ENCODE results near the gene PYY.
"Not testable (repeated sequence)": the region's sequence is repeated elsewhere in the genome, so short reads cannot be mapped to it uniquely, and the experiment has no call there.

PYY gene
- total RNA-seq, result 0 to 0.23 (median 0) reads per million in 4 donors

- DNase-seq, result no peak
These were observed at the start of gene PYY for GRCh38 chr17:43953746-43954145. TSS of gene PYY (minus strand) at chr17:43953940. CDS start at chr17:43953483, 457 bp downstream.

GRCh38 chr17:44002141-44002848 lies 48.6 kb upstream of the PYY start:
- DNase-seq, result peak in 1 of 5 donors; percentile 52

DNA sequence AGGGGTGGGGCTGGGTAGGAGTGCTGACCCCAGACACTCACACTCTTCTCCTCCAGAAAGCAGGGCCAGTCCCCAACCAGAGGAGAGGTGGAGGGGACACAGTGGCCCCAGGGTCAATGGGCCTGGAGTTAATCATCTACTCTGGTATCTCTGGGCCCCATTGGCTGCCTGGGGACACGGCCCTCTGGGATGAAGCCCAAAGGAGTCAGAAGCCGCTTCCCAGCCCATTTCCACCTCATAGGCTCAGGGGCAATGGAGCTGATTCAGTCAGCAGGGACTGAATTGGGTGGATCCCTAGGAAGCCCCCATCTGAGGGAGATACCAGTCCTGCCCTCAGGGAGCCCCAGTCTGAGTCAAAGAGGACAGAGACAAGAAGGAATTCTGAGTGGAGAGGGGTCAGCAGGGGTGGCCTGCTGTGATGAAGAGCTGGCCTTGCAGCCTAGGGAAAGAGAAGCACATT lies 47.8 kb upstream of the PYY start:
- no peak for DNase-seq

GRCh38 chr17:44000871-44001460 lies 47.2 kb upstream of the PYY start:
- DNase-seq, result no peak

DNA sequence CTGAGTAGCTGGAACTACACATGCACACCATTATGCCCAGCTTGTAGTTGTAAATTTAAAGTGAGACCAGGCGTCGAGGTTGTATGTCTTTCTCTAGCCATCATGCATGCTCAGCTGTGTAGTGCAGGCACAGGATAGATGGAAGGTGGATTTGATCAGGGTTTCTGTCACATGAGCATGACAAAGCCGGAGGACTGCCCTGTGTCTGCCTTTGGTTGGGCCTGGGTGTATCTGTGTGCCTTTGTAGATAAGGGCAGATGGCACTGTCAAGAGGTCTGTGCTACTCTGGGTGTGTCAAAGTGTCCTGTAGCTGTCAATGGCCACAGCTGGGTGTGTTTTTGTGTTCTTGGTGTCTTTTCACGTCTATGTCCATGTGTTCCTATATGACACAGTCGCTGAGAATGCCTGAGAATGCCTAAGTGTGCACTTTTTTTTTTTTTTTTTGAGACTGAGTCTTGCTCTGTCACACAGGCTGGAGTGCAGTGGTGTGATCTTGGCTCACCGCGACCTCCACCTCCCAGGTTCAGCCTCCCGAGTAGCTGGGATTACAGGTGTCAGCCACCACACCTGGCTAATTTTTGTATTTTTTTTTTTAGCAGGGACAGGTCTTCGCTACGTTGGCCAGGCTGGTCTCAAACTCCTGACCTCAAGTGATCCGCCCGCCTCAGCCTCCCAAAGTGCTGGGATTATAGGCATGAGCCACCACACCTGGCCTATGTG lies 46.6 kb upstream of the PYY start:
- DNase-seq, result no peak

- no peak for DNase-seq
These were observed 45.3 kb upstream of the PYY start for GRCh38 chr17:43999024-43999423.

DNA sequence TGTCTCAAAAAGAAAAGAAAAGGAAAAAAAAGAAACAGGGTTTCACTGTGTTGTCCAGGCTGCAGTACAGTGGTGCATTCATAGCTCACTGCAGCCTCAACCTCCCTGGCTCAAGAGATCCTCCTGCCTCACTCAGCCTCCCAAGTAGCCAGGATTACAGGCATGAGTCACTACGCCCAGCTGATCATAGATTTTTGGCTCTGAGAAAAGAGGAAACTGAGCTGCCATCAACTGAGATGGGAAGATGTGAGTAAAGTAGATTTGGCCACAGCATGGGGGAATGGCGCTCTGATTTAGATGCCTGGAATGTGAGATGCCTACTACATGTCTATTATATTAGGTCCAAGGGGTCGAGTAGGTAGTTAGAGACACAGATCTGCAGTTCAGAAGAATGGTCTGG lies 44.8 kb upstream of the PYY start:
- DNase-seq, result no peak

DNA sequence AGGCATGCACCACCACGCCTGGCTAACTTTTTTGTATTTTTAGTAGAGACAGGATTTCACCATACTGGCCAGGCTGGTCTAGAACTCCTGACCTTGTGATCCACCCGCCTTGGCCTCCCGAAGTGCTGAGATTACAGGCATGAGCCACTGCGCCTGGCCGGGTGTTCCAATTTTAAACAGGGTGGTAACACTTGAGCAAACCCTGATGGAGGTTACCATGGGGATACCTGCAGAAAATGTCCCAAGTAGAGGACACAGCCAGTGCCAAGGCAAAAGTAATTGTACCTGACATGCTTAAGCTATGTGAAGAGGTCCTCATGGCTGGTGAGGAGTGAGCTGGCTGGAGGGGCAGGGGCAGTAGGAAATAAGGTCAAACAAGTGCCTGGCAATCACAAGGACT lies 43.4 kb upstream of the PYY start:
- DNase-seq, result not testable (repeated sequence)

GRCh38 chr17:43995150-43995471 lies 41.4 kb upstream of the PYY start:
- DNase-seq, result no peak

DNA sequence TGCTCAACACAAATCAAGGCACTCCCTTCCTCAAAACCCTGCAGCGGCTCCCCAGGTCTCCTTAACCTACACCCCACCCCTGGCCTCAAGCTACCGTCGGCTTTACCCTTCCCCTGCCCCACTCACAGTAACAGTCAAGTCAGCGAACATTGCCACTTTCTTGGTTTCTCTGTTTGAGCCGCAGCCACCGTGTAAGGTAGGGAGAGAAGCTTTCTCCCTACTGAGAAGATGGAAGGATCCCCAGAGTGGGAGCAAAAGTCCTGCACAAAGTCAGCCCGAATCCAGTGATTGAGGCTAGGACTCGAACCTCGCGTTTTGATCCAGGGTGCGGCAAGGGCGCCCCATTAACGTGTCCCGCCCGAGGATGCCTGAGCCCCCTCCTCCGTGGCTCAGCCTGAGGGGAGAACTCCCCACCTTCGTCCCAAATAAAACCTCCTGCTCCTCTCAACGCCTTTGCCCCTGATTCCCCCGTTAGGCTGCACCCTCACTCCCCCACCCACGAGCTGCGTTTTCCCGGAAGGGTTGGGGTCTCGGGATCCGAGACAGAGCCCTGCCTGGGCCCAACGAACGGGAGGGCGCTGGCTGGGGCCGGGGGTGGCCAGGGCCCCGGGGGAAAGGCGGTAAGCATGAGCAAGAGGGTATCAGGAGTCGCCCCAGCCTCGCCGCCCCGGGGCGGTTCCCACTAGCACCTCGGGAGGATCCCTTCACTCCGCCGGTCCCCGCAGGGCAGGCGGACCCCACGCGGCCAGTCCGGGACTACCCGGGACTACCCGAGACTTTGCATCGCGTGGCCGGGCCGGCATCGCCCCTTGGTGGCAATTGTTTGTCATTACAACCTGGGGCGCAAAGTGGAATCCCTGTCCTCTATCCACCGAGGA lies 40.8 kb upstream of the PYY start:
- DNase-seq, result peak; percentile 43 to 66 (median 55)

DNA sequence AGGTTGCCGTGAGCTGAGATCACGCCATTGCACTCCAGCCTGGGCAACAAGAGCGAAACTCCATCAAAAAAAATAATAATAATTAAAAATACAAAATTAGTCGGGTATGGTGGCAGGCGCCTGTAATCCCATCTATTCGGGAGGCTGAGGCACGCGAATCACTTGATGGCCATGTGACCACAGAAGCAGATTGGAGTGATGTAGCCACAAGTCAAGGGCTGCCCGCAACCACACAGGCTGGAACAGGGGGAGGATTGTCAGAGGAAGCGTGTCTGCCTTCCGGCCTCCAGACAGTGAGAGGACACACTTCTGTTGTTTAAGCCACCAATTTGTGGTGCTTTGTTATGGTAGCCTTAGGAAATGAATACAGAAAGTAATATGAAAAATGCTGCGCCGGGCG lies 38.9 kb upstream of the PYY start:
- DNase-seq, result no peak

DNA sequence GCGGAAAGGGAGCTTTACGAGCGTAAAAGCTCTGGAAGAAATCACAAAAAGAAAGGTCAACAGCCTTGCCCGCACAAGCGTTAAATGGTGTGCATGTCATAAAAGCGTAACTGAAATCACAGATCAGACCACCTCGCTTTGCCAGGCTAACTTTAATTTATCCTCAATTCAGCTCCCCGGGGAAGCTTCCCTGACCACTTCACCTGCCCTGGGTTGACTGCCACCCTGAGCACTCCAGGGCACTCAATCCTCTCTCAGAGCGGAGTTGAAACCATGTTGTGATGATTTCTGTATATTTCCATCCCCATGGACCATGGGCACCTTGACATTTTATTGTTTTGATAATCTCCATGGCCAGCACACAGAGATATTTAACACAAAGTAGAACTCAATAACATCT lies 34.6 kb upstream of the PYY start:
- DNase-seq, result no peak

DNA sequence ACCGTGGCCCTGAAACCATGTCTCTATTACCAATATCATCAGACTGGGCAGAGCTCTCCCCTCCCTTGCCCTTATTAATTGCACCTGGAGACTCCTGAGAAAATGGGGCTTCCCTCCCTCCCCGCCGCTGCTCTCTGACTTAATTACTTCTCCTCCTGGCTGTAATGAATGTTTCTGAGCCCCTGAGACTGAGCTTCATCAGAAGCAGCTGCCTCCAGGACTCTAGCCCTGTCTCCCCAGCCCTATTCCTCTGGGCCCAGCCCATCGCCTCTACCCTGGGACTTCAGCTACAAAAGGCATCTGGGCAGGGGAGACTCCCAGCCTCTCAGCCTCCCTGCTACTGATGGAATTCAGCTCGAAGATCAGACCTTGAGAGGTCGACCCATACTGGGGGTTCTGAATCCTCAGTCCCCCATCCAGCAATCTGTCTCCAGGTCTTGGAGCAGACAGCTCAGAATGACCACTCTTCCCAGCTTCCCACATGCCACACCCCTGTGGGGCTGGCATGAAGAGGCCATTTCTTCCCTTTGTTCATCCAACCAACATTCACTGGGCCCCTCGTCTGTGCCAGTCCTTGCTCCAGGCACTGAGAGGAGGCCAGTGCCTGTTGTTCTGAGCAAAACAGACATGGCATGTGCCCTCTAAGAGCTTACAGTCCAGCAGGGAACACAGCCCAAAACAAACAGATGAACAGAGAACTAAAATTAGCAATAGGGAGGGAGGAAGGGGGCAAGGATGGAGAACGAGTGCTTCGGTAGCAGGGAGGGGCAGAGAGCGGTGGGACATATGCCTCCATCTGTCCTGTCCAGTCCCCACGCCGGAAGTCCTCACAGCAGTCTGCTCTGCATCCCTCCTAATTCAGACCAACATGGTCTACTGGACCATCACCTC lies 33.6 kb upstream of the PYY start:
- DNase-seq, result no peak

DNA sequence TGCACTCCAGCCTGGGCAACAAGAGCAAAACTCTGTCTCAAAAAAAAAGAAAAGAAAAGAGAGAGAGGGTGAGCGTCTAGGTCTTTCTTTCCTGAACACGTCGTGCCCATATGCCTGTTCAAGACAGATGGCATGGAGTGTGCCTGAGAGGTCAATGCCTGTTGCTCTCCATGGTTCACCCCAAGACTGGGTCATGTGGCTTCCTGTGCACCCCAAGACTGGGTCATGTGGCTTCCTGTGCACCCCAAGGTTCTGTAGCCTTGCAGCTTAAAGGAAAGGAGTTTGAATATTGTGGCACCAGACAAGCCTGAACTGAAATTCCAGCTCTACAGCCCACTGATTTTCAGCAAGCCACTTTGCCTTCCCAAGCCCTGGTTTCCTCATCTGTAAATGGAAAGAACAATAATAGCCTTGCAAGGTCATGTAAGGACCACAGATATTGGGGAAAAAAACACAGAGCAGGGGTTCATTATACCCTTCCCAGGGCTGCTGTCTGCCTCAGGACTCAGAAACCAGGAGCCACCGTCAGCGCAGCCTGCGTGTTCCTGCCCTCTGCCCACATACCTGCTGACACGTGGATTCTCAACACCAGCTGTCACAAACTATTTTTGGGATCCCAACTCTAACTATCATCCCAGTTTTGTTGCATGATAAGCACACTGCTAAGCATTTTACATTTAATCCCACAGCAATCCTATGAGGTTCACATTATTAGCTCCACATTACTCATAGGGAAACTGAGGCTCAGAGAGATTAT lies 32.7 kb upstream of the PYY start:
- DNase-seq, result no peak

DNA sequence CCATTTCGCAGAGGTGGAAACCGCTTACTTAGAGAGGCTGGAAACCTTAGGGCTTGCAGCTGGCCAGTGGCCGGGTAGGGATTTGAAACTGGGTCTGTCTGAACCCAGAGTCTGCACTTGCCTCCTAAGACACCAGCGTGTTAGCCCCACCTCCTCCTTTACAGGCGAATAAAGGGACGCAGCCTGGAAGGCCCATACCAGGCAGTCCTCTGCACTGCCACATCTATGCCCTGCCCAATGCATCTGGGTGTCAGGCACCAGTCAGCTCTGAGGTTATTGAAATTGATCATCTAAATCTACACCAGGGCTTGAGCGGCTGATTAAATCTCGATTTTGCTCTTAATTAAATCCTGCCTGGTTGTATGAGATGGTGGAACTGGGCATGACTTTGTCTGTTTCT lies 30.8 kb upstream of the PYY start:
- no peak for DNase-seq

- no peak for DNase-seq
These were observed 30.0 kb upstream of the PYY start for GRCh38 chr17:43983515-43984411.

DNA sequence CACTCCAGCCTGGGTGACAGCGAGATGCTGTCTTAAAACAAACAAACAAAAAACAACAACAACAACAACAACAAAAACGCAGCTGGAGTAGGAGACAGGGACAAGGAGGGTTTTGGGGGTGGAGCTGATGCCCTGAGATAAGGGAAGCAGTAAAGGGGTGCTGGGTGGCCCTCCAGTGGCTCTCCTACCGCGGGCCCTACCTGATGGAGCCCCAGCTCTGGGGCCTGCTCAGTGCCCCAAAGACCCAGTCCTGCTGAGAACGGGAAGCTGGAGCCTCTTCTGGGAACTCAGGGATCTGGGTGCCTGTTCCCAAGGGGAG lies 29.4 kb upstream of the PYY start:
- no peak for DNase-seq

- no peak for DNase-seq
These were observed 28.4 kb upstream of the PYY start for GRCh38 chr17:43982171-43982570.

DNA sequence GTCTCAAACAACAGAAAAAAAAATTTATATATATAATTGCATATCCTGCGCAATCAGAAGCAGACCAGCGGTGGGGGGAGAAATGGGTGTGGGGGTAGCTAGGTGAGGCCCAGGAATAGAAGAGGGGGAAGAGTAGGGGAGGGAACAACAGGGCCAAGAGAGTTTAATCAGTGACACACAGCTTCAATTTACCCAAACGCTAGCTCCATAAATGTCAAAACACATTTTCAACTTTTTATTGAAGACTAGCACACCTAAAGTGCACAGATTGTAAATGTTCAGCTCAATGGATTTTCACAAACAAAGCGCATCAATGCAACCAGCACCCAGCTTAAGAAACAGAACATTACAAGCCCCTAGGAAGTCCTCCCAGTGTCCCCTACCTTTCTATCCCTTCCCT lies 25.9 kb upstream of the PYY start:
- no peak for DNase-seq

- no peak for DNase-seq
These were observed 25.3 kb upstream of the PYY start for GRCh38 chr17:43979011-43979410.

Measured in T-helper 1 cell (primary cell).